WTC11 (cell line): ENCODE measurements around the gene SIM2. TPM values are rescaled to one million over a fixed set of nuclear protein-coding genes. Genes with fewer than 3 reads are reported as not detected.

ENCODE experiments used
- ATAC-seq: fragments of 200-7000 bp; cut with Tn5 transposase; 2 replicates; pipeline ENCODE4 v1.10.0; 2021; ENCODE audit warnings: mild to moderate bottlenecking, moderate library complexity
- CTCF ChIA-PET: fragments of 300-600 bp; sonication (Branson Sonifier 250); formaldehyde crosslinking; loops from one replicate; lab custom pipeline; 2021; ENCODE audit warnings: antibody characterized with exemption; lab: Charles Lee
- POLR2A ChIA-PET: fragments of 350-600 bp; sonication (Branson Sonifier 250); formaldehyde crosslinking; loops from one replicate; lab custom pipeline; 2021; ENCODE audit warnings: antibody characterized with exemption; lab: Charles Lee
- DNase-seq: peaks from one replicate; pipeline ENCODE4 v3.0.0; 2021; ENCODE audit warnings: low spot score
- H3K27ac Mint-ChIP-seq: 2 replicates; pipeline ENCODE4 v1.8.0; 2021; ENCODE audit warnings: mixed read lengths
- H3K27me3 Mint-ChIP-seq: 2 replicates; pipeline ENCODE4 v1.8.0; 2021; ENCODE audit warnings: low read depth, mild to moderate bottlenecking, moderate library complexity, mixed read lengths
- H3K36me3 Mint-ChIP-seq: 2 replicates; pipeline ENCODE4 v1.8.0; 2021; ENCODE audit warnings: mixed read lengths
- H3K4me1 Mint-ChIP-seq: 2 replicates; pipeline ENCODE4 v1.8.0; 2022; ENCODE audit warnings: mixed read lengths
- H3K4me3 Mint-ChIP-seq: 2 replicates; pipeline ENCODE4 v1.8.0; 2021; ENCODE audit warnings: mild to moderate bottlenecking, moderate library complexity, mixed read lengths
- H3K9me3 Mint-ChIP-seq: 2 replicates; pipeline ENCODE4 v1.8.0; 2021; ENCODE audit warnings: mixed read lengths
- AFF4 ChIP-seq: sonication (generic); formaldehyde crosslinking; IDR thresholded peaks from 2 replicates; pipeline ENCODE4 v1.8.1; 2023; ENCODE audit warnings: mild to moderate bottlenecking, missing genetic modification reagents, borderline replicate concordance
- E2F5 ChIP-seq: sonication (generic); formaldehyde crosslinking; IDR thresholded peaks from 2 replicates; pipeline ENCODE4 v1.8.1; 2022; ENCODE audit warnings: mild to moderate bottlenecking, moderate library complexity, missing genetic modification reagents
- ELF4 ChIP-seq: sonication (generic); formaldehyde crosslinking; IDR thresholded peaks from 2 replicates; pipeline ENCODE4 v1.8.1; 2022; ENCODE audit warnings: low read depth, mild to moderate bottlenecking, moderate library complexity, missing genetic modification reagents
- FOXP4 ChIP-seq: sonication (generic); formaldehyde crosslinking; IDR thresholded peaks from 2 replicates; pipeline ENCODE4 v1.8.0; 2022; ENCODE audit warnings: mild to moderate bottlenecking, missing genetic modification reagents
- MAX ChIP-seq: sonication (generic); formaldehyde crosslinking; IDR thresholded peaks from 2 replicates; pipeline ENCODE4 v1.8.0; 2022; ENCODE audit warnings: mild to moderate bottlenecking, missing genetic modification reagents
- MLX ChIP-seq: sonication (generic); formaldehyde crosslinking; IDR thresholded peaks from 2 replicates; pipeline ENCODE4 v1.8.1; 2023; ENCODE audit warnings: mild to moderate bottlenecking, missing genetic modification reagents, moderate library complexity
- OVOL2 ChIP-seq: fragments of 250-450 bp; sonication (Bioruptor Pico); IDR thresholded peaks from 2 replicates; pipeline ENCODE4 v1.9.0; 2021; ENCODE audit warnings: mild to moderate bottlenecking, borderline replicate concordance
- TCF7 ChIP-seq: sonication (generic); formaldehyde crosslinking; IDR thresholded peaks from 2 replicates; pipeline ENCODE4 v1.8.0; 2022; ENCODE audit warnings: mild to moderate bottlenecking, low read depth, missing genetic modification reagents, moderate library complexity
- TEAD1 ChIP-seq: sonication (generic); formaldehyde crosslinking; IDR thresholded peaks from 2 replicates; pipeline ENCODE4 v1.8.0; 2022; ENCODE audit warnings: mild to moderate bottlenecking, missing genetic modification reagents
- USF1 ChIP-seq: sonication (generic); formaldehyde crosslinking; IDR thresholded peaks from 2 replicates; pipeline ENCODE4 v1.8.0; 2022; ENCODE audit warnings: mild to moderate bottlenecking, missing genetic modification reagents
- USF2 ChIP-seq: sonication (generic); formaldehyde crosslinking; IDR thresholded peaks from 2 replicates; pipeline ENCODE4 v1.8.1; 2023; ENCODE audit warnings: mild to moderate bottlenecking, missing genetic modification reagents, moderate library complexity
- ZNF423 ChIP-seq: fragments of 250-450 bp; sonication (Bioruptor Pico); IDR thresholded peaks from 2 replicates; pipeline ENCODE4 v2.1.2; 2022; ENCODE audit warnings: mild to moderate bottlenecking, moderate library complexity
- ZNF425 ChIP-seq: fragments of 250-450 bp; sonication (Bioruptor Pico); conservative IDR thresholded peaks from 2 replicates; pipeline ENCODE4 v1.9.0; 2021; ENCODE audit warnings: mild to moderate bottlenecking
- ZNF512 ChIP-seq: sonication (generic); formaldehyde crosslinking; IDR thresholded peaks from 2 replicates; pipeline ENCODE4 v1.8.1; 2022; ENCODE audit warnings: missing genetic modification reagents, borderline replicate concordance
- ZNF671 ChIP-seq: fragments of 250-450 bp; sonication (Bioruptor Pico); IDR thresholded peaks from 2 replicates; pipeline ENCODE4 v1.8.0; 2021; ENCODE audit warnings: mild to moderate bottlenecking
- total RNA-seq: library from RNA; stranded (reverse); gene quantifications from 3 replicates; pipeline ENCODE4 v1.2.3, GENCODE V29; 2021

Gene SIM2
- total RNA-seq, 1 experiment from 2014 or later, result 0.17 TPM

GRCh38 chr21:36723371-36723881 lies 24.5 kb downstream of the SIM2 start (continued):
- TF ChIP-seq E2F5 (CRISPR knock-in tag), result no peak
- TF ChIP-seq, all 79 proteins: peak for 0

- no peaks in the 10 kb centered on the region for H3K36me3 Mint-ChIP-seq
- ATAC-seq, result no peak
- H3K27ac Mint-ChIP-seq, result no peak overlapping the region
- TF ChIP-seq ZNF423 (no peak), FOXP4 (CRISPR knock-in tag) (no peak), USF1 (no peak), ELF4 (CRISPR knock-in tag) (no peak), ZNF512 (no peak), USF2 (CRISPR knock-in tag) (no peak), MAX (CRISPR knock-in tag) (no peak), E2F5 (CRISPR knock-in tag) (no peak), TEAD1 (no peak), ZNF671 (CRISPR knock-in tag) (no peak), ZNF425 (CRISPR knock-in tag) (no peak), OVOL2 (CRISPR knock-in tag) (no peak), MLX (CRISPR knock-in tag) (no peak), AFF4 (CRISPR knock-in tag) (no peak), TCF7 (CRISPR knock-in tag) (no peak)
- H3K4me3 Mint-ChIP-seq, result no peak overlapping the region
- ChIA-PET CTCF (interaction anchor here (1.2 kb wide), 1 partner anchor 265 kb away, joined by 3 read pairs; no protein-coding TSS in a partner anchor), POLR2A (no interaction called here)
- no peaks in the 10 kb centered on the region for H3K9me3 Mint-ChIP-seq
- H3K4me1 Mint-ChIP-seq, result 0 out of 2 replicates have a peak, but pooled peaks cover 1% of the 10 kb centered on the region
- peaks cover 3% of the 10 kb centered on the region for H3K27me3 Mint-ChIP-seq
- DNase-seq, result no peak
These were observed 25.7 kb downstream of the SIM2 start for GRCh38 chr21:36724660-36725059.
